GM18870 (cell line): Measurements from ENCODE around the gene ABHD3.
"Not testable (repeated sequence)": the region's sequence is repeated elsewhere in the genome, so short reads cannot be mapped to it uniquely, and the experiment has no call there.

Experiments used
- ATAC-seq: cut with Tn5 transposase; IDR thresholded peaks from one replicate; pipeline ENCODE4 v1.9.1; 2021; ENCODE audit warnings: moderate library complexity; ENCODE audit not compliant: unreplicated experiment

Gene ABHD3

GRCh38 chr18:21703241-21703820 lies 1.2 kb downstream of the ABHD3 start:
- no peak for ATAC-seq

- no peak for ATAC-seq
Observed at GRCh38 chr18:21702602-21703001, 2.0 kb downstream of the ABHD3 start.

GRCh38 chr18:21701621-21702020 lies 3.0 kb downstream of the ABHD3 start:
- no peak for ATAC-seq

- no peak for ATAC-seq
Observed at GRCh38 chr18:21700528-21701075, 4.0 kb downstream of the ABHD3 start.

GRCh38 chr18:21693322-21693721 lies 11.3 kb downstream of the ABHD3 start:
- ATAC-seq = no peak

- ATAC-seq = no peak
Observed at GRCh38 chr18:21689736-21690135, 14.8 kb downstream of the ABHD3 start.

GRCh38 chr18:21686282-21687105 lies 18.1 kb downstream of the ABHD3 start:
- ATAC-seq = no peak

GRCh38 chr18:21685556-21685981 lies 19.0 kb downstream of the ABHD3 start:
- peak; percentile 67 for ATAC-seq

- ATAC-seq = peak; percentile 62
Observed at GRCh38 chr18:21684731-21685130, 19.8 kb downstream of the ABHD3 start.

- ATAC-seq = peak; percentile 53
Observed at GRCh38 chr18:21682371-21683051, 22.1 kb downstream of the ABHD3 start.

GRCh38 chr18:21680161-21680560 lies 24.4 kb downstream of the ABHD3 start:
- ATAC-seq = no peak

GRCh38 chr18:21678859-21679258 lies 25.7 kb downstream of the ABHD3 start:
- ATAC-seq = no peak

GRCh38 chr18:21675354-21675753 lies 29.2 kb downstream of the ABHD3 start:
- ATAC-seq = not testable (repeated sequence)

- ATAC-seq = no peak
Observed at GRCh38 chr18:21672521-21673267, 31.9 kb downstream of the ABHD3 start.

GRCh38 chr18:21669736-21670285 lies 34.8 kb downstream of the ABHD3 start:
- ATAC-seq = no peak

GRCh38 chr18:21664069-21664468 lies 40.5 kb downstream of the ABHD3 start:
- no peak for ATAC-seq

GRCh38 chr18:21663578-21663977 lies 41.0 kb downstream of the ABHD3 start:
- ATAC-seq = no peak

- ATAC-seq = no peak
Observed at GRCh38 chr18:21662581-21662980, 42.0 kb downstream of the ABHD3 start.

GRCh38 chr18:21660078-21660477 lies 44.5 kb downstream of the ABHD3 start:
- ATAC-seq = no peak

- ATAC-seq = no peak
Observed at GRCh38 chr18:21656402-21656801, 48.2 kb downstream of the ABHD3 start.

GRCh38 chr18:21653361-21653760 lies 51.2 kb downstream of the ABHD3 start:
- ATAC-seq = no peak
